NCI-H2081 treated with DMSO at 0.1 percent for 48 hours (cell line): ENCODE data around the gene LAS1L.
"Not testable (repeated sequence)": the region's sequence is repeated elsewhere in the genome, so short reads cannot be mapped to it uniquely, and the experiment has no call there.

Experiments used
- DNase-seq: peaks from one replicate; lab custom pipeline; 2025; lab: John Stamatoyannopoulos, UW

LAS1L gene

DNA sequence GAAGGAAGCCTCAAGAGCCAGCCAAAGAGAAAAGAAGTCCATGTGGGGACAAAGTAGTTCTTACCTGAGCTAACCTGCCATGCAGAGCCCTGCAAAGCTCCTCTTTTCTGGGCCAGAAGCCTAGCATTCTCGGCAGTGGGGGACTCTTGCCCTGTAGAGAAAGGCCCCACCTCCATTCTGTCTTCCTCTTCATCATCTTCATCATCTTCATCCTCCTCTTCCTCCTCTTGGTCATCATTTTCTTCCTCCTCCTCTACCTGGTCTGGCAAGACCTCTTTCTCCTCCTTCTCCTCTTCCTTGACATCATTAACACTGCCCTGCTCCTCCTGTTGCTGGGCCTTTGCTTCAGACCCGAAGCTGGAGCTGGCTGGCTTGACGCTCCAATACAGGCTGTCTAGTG lies 16.7 kb downstream of the LAS1L start:
- DNase-seq, result no peak

DNA sequence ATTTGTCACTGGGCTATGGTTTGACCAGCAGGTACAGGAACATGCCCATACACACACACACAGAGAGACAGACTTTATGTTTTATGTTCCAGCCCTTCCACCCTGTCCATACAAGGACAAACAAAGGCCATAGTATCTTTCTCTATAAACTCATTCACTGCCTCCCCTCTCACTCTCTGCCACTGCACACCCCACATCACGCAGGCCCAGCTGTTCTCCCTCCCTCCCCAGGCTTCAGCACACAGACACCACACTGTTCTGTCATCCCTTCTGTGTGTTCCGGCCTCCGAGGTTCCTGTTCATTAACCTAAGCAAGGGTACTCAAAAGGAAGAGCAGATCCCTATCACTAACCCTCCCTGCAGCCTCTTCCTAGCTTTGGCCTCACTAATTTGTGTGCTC lies 17.8 kb downstream of the LAS1L start:
- no peak for DNase-seq

DNA sequence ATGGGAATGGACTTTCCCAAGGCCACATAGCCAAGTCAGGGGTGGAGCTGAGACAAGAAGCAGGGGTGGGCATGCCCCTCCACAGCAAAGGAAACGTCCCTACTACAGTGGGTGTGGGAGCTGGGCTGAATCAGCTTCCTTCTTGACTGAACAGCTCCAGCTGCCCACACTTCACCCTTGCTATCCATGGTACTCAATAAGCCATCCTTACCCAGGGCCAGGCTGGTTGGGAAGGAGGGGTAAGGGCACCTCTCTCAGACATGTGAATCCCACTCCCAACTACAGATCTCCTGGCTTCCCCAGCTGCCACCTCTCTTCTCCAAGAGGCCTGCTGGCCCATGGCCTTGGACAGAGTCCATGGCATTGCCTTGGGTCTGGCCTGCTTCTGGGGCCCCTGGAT lies 21.0 kb downstream of the LAS1L start:
- DNase-seq, result no peak

DNA sequence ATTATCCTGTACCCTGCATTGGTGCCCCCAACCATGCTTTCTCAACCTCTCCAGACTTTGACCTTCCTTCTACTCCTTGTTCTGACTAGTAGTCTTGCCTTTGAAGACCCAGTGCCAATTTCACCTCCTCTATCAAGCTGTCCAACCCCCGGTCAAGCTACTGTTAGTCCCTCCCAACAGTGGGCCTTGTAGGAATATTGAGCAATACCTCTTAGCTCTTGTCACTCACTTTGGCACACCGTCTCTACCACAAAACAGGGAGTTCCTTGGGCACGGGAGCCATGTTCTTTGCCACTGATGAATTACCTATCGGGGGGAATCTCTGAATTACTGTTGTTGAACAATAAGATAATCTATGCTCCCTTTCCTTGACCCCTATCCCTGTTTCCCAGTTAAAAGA lies 25.2 kb downstream of the LAS1L start:
- DNase-seq, result no peak

DNA sequence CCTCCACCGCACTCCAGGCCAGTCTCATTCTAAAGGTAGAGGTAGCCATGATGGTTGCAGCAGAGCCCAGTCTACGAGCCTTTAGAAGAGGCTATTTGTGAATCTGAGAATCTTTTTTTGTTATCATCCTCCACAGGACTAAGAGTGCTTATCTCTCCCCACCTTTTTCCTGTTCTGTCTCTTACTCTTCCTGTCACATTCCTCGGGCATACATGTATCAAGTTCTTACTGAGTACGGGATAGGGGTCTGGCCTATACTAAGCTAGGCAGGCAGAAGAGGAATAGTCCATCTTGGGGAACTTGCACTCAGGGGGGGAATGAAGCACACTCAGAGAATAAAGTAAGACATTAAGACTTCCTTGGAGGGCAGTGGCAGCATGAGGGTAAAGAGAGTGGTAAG lies 25.7 kb downstream of the LAS1L start:
- no peak for DNase-seq

DNA sequence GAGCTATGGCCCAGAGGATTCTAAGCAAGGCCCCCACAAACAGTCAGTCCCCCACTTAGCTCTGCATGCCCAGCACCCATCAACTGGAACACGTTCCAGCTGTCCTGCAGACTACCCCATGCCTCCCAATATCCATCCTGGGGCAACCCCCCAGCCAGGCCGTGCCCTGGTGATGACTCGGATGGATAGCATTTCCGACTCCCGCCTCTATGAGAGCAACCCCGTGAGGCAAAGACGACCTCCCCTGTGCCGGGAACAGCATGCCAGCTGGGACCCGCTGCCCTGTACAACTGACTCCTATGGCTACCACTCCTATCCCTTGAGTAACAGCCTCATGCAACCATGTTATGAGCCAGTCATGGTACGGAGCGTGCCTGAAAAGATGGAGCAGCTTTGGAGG lies 32.0 kb downstream of the LAS1L start:
- DNase-seq, result no peak

DNA sequence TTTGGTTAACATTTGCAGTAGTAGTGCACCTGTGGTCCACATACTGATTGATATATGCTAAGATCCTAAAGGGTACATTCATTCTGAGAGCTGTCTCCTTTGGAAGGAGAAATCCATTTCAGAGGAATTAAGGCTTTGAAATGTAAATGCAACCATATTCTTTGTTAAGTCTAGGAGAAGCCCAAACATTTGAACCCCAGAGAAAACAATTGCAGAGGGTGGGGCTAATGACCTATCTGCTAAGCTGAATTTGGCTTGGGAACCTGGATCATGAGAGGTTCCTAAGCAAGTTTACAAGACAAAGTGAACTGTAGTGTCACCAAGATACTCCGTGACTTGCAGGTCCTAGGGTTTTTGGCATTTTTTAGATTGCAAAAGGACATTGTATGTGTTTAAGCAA lies 41.2 kb downstream of the LAS1L start:
- no peak for DNase-seq

DNA sequence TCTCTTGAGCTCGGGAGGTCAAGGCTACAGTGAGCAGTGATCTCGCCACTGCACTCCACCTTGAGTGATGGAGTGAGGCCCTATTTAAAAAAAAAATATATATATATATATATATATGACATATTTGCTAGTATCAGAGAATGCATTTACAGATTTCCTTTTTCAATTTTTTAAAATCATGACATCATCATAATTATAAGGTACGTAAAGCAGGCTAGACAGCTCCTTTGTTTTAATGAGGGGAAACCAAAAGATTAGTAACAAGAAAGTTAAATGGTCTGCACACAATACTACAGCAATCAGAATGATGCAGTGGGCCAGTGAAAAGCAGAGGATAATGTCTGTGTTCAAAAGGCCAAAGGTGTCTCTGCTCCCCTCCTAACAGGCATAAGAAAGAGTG lies 43.0 kb downstream of the LAS1L start:
- DNase-seq, result no peak

DNA sequence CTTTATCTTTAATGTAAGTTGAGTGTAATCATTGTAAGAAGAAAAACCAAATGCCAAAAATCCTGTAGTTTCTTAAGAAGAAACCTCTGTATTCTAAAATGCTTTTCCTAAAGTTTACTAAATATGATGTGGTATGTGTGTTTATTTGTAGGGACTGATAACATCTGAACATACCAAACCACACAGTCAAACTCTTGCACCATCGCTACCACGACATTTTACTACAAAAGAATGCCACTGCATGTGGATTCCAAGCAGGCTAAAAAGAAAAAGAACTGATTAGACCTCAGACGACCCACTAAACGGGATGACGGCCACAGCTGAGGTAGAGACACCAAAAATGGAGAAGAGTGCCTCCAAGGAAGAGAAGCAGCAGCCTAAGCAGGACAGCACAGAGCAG lies 46.1 kb downstream of the LAS1L start:
- no peak for DNase-seq

DNA sequence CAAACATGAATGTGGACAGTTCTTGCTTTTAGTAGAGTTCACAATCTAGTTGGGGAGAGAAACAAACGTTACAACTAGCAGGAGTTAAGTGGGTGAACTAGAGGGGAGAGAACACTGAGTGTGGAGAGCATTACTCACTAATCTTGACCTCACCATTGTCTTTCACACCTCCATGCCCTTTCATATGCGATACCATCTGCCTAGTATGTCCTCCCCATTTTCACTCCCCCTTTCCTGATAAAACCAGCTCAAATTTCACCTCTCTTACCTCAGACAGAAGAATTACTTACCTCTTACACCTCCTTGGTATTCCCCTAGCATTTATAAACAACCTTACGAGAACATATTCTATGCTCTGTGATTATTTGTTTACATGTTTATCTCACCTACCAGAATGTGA lies 53.6 kb downstream of the LAS1L start:
- DNase-seq, result no peak

DNA sequence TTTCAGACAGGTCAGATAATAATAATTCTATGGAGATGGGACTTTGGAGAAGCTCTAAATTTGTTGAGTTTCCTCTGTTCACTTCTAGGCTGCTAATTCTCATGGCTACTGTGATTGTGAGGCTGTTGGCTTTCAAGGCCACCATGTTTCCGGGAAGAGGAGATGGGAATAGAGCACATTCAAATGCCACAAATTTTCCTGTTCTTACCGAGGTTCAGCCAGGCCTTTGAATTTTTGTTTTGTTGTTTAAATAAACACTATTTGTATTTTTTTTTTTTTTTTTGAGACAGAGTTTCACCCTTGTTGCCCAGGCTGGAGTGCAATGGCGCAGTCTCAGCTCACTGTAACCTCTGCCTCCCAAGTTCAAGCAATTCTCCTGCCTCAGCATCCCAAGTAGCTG lies 55.5 kb downstream of the LAS1L start:
- not testable (repeated sequence) for DNase-seq

DNA sequence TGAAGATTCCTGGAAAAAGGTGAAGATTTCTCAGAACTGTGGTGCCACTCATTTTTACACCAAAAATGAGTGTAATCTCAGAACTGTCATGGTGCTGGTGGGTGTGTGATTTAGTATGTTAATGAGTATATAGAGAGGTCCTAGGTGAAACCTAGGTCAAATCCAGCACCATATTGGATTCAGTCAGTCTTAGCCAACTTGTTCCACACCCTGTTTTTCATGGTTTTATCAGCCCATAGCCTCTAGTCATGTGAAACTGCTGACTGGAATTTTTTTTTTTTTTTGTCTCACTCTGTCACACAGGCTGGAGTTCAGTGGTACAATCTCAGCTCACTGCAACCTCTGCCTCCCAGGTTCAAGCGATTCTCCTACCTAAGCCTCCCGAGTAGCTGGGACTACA lies 58.0 kb downstream of the LAS1L start:
- DNase-seq, result no peak

DNA sequence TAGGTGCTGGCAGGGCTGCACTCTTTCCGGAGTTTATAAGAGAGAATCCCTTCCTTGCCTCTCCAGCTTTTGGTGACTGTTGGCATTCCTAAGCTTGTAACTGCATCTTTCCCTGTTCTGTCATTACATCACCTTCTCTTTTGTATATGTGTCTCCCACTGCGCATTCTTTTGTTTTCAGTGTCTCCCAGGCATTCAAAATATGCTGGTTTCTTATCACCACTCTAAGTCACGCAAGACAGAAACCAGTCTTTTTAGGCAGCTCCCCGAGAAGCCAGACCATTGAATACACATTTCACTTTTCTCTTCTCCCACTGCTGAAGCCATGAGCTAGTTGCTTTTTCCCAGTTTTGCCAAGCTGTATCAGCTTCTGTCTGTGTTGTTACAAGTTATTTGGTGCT lies 71.0 kb downstream of the LAS1L start:
- DNase-seq, result no peak
